ENCODE data around the gene GLS2.
"Not testable (repeated sequence)": the region's sequence is repeated elsewhere in the genome, so short reads cannot be mapped to it uniquely, and the experiment has no call there.

GLS2 gene

DNA sequence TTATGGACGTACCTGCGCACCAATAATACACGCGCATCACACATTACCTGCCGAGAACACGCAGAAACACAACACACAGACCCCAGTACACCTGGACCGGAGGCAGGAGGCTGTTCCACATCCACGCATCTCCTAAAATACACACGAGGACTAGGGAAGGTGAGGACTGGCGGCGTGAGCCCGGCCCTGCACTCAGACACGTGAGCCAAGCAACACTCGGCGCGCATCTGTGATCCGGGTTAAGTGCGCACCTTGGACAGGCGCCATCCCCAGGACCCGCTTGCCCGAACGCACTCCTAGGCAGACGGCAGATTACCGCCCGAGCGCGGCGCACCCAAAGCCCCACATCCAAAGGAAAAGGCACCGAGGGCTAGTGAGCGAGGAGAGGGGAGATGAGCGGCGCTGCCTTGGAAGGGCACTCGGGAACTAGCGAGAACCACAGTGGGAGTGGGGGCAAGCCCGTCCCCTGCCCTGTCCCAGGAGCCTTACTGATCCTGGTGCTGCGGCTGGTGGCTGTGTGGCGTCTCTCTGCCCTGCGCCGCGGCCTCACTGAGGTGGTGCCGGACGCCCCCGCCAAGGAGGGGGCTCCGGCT lies 417 bp downstream of the GLS2 start:
- DNase-seq = no peak

DNA sequence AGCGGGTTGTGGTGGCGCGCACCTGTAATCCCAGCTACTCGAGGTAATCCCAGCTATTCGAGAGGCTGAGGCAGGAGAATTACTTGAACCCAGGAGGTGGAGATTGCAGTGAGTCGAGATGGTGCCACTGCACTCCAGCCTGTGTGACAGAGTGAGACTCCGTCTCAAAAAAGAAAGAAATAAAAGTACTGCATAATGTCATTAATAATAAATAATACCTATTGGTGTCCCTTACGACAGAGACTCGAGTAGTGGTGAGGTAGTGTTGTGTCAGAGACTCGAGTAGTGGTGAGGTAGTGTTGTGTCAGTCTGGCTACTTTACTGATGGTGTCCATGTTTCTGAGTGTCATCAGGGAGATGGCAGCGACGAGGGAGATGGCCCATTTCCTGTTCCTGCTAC lies 1.3 kb downstream of the GLS2 start:
- no peak for DNase-seq

DNA sequence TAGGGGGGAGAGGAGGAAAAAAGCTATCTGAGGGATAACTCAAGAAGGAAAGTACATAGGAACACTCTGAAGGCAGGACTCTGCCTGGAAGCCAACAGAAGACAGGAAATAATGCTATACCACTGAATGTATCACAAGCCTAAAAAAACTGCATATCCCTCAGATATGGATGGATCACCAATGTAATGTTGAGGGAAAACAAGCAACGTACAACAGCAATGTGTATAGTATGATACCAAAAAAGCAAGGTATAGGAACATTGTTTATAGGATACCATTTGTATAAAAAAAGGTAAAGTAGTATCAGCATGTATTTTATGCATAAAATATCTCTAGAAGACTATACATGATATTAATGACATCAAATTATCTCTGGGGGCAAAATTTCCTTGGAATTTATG lies 3.4 kb downstream of the GLS2 start:
- no peak for DNase-seq

DNA sequence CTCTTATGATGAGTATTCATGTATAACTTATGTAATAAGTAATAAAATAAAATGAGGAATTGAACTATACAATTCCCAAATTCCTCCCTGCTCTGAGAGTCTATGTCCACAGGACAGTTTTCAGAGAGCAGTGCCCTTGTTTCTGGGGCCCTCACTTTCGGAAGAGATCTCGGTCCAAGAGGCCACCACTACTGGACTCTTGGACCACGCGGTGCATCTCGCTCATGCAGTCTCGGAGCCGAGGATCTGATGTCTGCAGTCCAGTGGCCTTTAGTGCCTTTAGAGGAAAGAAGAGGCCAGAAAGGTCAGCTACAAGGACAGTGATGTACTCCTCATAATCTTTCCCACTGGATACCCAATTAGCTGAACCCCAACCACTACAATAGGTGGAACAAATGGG lies 8.3 kb downstream of the GLS2 start:
- no peak for DNase-seq

DNA sequence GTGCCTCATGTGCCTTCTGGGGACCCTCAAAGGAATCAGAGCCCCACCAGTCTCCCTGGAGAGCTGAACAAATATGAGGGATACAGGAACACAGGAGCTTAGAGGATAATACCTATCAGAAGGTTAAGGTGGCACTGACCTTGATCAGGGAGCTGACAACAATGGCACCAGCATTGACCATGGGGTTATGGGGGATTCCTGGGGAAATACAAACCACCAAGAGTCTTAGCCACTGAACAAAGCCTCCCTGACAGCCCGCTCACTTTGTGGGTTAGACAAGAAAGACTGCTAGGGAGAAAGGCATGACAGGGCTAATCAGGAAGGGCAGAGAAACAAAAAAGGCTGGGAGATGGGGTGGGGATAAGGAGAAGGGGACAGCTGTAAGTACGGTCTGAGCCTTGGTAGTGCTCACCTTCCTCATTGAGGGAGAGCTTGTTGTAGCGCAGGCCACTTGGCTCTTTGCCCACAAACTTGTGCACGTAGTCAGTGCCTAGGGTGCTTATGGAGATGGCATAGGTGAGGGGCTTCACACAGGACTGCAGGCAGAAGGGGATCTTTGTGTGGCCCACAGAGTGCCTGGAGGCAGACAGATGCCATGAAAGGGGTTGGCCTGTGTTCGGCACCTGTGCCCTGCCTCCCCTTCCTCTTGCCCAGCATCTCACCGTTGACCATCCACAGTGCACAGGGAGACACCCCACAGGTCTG lies 10.3 kb downstream of the GLS2 start:
- DNase-seq = no peak

DNA sequence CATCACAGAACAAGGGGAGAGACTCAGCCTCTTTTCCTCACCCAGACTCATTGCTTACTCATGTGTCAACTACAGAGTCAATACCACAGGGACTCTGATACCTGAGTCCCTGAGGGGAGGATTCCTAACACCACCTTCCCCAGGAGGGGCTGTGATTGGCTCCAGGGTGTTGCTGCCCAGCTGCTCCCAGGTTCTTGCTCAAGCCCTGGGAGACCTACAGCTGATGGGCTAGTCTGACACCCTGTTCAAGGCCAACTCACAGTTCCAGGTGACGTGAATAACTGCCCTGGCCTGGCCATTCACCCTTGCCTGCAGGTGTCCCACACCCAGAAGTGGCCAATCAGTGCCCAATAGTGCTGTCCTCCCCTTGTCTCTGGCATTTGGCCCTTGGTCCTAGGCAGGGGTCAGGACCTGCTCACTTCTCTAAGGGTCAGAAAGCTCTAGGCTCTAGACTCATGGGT lies 11.0 kb downstream of the GLS2 start:
- DNase-seq = no peak

DNA sequence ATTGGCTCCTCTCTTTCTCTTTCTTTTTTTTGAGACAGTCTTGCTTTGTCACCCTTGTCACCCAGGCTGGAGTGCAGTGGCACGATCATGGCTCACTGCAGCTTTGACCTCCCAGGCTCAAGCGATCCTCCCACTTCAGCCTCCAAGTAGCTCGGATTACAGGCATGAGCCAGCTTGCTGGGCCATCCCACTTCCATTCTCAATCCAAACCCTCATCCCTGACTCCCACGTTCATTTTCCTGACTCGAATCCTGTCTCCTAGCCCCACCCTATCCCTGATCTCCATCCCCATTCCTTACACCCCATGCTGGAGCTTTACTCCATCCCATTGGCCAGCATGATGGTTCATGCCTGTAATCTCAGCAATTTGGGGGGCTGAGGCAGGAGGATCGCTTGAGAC lies 11.8 kb downstream of the GLS2 start:
- DNase-seq = no peak

DNA sequence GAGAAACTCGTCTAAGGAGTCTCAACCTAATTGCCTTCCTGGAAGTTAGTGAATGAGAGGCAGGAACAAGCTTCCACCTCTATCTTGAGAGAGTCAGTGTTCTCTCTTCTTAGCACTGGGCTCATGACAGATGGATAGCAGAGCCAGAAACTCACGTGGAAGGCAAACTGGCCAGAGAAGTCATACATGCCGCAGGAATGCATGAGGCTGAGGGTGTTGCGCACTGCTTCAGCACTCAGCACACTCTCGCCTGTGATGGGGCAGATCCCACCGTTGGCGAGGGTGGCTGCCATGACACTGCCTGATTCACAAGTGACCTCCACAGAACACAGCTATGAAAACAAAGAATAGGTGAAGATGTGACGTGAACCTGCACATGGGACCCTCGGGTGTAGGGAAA lies 13.6 kb downstream of the GLS2 start:
- DNase-seq = no peak

DNA sequence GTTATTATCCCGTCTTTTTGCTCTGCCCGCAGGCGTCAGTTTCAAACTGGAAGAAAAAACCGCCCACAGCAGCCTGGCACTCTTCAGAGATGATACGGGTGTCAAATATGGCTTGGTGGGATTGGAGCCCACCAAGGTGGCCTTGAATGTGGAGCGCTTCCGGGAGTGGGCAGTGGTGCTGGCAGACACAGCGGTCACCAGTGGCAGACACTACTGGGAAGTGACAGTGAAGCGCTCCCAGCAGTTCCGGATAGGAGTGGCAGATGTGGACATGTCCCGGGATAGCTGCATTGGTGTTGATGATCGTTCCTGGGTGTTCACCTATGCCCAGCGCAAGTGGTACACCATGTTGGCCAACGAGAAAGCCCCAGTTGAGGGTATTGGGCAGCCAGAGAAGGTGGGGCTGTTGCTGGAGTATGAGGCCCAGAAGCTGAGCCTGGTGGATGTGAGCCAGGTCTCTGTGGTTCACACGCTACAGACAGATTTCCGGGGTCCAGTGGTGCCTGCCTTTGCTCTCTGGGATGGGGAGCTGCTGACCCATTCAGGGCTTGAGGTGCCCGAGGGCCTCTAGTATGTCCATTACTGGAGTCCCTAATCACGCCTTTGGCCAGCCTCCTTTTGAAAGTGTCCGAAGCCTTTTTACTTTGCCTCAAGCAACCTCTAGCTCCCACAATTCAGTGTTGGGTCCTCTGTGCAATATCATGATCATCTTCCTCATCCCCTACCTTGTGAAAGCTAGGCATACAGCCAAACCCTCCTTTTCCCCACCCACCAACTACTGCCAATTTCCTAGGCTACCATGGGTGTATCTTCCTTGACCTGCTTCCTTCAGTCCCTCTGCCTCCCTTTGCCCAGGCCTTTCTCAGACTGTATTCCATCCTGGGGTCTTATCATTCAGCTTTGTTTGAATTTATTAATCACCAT lies 18.7 kb downstream of the GLS2 start:
- no peak for DNase-seq

DNA sequence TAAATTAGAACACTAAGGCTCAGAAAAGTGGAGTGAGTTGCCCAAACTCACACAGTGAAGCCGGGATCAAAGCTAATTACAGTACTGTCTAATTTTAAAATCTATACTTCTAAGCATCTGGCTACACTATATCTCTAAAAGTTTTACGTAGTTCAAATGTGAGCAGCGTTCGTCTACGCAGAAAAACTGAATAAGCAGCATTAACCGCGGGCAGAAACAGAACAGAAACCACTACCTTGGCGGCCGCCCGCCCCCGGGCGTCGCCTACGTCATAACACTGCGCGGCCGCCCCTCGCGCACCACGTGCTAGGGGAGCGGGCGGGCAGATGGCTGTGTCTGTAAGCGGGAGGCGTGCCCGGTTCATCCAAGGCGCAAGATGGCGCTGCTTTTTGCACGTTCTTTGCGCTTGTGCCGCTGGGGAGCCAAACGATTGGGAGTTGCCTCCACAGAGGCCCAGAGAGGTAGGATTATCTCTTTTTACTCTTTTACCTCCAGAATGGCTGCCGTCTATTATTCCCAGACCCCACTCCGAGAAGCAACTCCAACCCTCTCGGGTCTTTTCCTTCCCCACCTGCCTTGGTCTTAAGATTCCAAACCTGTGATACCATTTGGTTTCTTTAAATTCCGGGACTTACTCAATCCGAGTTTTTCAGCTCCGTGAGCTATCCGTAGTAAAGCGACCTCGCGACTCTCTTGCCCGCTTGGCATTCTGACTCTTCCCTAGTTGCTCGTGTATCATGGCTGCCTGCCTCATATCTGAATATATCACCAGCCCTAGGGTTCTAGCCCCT lies 19.6 kb downstream of the GLS2 start, which contains the start of gene SPRYD4:
Gene SPRYD4 (plus strand): TSS at position 363 of the 791 bp plus-strand sequence. CDS start 14 bp downstream, at position 377.
- DNase-seq = peak; percentile 96

DNA sequence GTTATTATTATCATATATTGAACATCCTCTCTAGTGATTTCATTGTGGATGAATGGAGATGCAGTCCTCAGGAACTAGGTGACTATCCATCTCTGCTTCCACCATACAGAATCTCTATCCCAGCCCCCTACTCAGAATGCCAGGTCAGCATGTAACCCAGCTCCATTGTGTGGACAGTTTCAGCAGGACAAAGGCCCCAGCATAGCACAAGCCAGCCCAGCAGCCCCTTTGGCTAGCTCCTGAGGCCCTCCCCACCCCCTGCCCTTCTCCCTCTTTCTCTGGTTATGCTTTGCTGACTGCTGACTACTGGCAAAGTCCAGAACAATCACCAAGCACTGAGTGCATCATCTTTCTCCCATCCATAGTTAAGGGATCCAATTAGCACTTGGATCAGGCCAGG lies 25.4 kb downstream of the GLS2 start:
- DNase-seq = no peak

DNA sequence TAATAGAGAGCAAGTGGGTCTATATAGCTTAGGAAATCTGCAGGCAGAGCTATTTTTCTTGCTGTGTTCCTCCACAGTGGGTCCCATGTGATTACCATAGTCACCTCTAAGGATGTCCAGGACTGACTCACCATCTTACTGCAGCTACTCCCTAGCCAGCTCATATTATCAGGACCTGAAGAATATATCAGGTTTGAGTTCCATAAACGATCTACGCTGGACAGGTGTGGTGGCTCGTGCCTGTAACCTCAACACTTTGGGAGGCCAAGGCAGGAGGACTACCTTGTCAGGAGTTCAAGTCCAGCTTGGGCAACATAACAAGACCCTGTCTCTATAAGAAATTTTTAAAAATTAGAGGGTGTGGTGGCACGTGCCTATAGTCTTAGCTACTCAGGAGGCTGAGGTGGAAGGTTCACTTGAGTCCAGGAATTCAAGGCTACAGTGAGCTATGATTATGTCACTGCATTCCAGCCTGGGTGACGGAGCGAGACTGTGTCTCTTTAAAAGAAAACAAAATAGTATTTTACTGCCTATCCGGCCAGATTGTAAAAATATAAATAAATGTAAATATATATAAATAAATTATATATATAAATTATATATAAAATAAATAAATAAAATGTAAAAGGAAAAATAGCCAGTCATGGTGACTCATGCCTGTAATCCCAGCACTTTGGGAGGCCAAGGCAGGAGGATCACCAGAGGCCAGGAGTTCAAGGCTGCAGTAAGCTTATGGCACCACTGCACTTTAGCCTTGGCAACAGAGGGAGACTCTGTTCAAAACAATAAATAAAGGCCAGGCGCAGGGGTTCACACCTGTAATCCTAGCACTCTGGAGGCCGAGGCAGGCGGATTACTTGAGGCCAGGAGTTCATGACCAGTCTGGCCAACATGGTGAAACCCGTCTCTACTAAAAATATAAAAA lies 26.5 kb downstream of the GLS2 start:
- no peak for DNase-seq

DNA sequence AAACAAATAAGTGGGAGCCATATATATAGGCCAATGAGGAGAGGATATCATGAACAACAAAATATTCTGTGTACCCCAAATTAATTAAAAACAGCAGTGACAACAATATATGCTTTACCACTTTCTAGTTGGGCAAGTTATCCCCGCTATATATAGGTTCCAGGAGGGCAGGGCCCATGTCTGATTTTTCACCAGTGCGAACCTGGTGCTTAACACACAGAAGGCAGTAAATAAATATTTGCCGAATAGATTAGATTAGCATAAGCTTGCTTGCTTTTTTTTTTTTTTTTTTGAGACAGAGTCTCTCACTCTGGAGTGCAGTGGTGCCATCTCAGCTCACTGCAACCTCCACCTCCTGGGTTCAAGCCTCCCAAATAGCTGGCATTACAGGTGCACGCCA lies 30.1 kb downstream of the GLS2 start:
- DNase-seq = no peak

DNA sequence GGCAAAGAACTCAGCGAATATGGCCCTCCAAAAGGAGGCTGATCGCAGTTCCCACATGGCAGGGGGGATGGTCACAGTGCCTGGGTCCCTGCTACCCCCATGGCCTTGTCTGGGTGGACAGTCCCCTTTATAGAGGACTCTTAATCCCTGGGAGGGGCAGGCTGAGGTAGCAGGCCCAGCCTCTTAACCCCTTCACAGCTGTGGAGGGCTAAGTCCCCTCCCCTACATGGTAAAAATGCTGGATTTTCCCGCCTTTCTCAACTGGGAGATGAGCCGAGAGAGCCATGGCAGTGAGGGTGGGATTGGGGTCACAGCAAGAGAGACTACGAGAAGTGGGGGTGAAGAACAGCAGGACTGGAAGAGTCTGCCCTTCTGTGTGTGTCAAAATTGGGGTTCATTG lies 33.4 kb downstream of the GLS2 start, which contains the start of gene MIP:
Gene MIP (minus strand): TSS at position 101 of the 400 bp plus-strand sequence. CDS start 44 bp downstream, at position 57.
- DNase-seq = no peak

DNA sequence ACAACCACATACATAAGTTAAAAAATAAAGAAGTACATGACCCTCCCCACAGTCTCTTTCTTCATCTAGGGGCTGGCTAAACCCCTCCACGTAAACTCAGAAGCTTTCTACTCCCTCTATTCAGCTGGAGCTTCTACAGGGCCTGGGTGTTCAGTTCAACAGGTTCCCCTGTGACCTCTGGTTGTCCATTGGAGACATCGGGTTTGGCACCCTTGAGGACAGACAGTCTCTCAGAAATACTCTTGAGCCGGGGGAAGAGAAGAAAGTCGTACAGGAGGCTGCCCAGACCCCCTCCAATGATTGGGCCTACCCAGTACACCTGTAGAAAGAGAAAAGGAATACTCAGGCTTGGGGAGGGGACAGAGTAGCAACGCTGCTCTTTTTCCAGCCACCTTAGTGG lies 36.8 kb downstream of the GLS2 start:
- DNase-seq = no peak

DNA sequence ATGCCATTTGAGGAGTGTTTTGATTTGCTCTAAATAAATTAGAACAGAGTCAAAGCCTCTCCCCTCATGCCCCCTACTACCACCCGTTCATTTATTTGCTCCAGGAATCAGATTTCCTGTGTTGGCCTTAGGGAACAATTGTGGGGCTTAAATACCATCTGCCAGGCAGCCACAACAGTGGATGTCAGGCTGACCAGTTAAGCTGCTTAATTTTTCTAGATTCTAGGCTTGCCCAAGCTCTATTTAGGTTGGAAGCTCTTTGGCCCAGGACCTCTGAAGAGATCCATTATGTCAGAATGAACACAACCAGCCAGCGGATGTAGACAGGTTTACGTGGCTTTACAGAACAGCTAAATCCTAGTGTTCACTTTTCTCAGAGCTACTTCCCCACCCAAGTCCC lies 37.7 kb downstream of the GLS2 start:
- no peak for DNase-seq

DNA sequence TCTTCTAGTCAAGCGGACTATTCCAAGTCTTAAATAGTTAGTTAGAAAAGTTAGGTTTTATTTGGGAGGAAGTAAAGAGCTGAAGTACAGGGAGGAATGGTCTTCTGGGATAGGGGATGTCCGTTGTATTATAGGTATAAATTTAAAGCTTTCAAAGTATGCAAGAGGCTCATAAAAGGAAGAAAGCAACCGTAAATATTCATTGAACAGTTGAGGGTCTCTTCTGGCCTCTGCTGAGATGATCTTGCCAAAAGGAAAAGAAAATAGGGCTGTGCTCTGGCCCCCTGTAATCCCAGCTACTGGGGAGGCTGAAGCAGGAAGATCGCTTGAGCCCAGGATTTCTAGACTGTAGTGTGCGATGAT lies 38.4 kb downstream of the GLS2 start:
- DNase-seq = no peak

DNA sequence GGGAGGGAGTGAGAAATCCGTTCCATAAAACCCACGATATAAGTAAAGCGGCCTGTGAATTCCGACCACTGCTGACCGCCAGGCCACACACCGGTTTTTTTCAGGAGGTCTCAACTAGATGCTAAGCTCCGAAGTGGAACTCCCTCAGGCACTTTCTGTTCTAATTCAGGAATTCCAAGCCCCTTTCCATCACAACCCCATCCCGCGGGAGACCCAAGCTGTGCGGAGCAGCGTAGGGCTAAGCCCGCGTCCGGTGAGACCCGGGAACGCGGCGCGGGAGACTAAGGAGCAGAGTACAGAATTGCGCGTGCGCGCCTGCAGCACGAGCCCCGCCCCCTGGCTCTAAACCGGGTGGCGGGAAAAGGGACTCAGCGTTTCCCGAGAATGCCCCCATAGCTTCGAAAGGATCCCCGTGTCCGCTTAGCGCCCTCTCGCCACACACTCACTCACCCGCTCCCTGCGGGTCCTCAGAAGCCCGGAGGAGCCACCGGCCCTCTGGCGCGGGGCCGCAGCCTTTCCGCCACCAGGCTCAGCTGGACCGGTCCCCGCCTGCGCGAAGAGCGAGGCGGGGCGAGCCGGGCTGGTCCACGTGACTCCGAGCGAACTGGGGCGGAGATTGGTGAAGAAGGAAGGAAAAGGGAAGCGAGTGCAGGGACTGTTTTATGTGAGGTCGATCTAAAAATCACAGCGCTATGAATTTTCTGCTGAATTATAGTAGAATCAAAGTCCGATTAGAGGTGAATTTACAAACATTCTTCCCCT lies 38.9 kb downstream of the GLS2 start, which contains the start of gene TIMELESS:
Gene TIMELESS (minus strand): TSS at position 567 of the 762 bp plus-strand sequence. CDS start 15,256 bp downstream, outside the sequence.
- DNase-seq = peak; percentile 91

DNA sequence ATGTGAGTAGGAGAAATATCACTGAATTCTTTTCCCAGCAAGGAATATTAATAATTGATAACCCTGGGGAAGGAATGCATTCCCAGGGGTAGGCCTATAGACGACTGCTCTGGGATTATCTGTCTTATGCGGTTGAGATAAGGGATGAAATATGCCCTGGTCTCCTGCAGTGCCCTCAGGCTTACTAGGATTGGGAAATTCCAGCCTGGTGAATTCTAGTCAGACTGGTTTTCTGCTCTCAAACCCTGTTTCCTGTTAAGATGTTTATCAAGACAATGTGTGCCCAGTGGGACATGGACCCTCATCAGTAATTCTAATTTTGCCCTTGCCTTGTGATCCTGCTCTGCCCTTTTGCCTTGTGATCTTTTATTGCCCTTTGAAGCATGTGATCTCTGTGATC lies 44.8 kb downstream of the GLS2 start:
- not testable (repeated sequence) for DNase-seq

DNA sequence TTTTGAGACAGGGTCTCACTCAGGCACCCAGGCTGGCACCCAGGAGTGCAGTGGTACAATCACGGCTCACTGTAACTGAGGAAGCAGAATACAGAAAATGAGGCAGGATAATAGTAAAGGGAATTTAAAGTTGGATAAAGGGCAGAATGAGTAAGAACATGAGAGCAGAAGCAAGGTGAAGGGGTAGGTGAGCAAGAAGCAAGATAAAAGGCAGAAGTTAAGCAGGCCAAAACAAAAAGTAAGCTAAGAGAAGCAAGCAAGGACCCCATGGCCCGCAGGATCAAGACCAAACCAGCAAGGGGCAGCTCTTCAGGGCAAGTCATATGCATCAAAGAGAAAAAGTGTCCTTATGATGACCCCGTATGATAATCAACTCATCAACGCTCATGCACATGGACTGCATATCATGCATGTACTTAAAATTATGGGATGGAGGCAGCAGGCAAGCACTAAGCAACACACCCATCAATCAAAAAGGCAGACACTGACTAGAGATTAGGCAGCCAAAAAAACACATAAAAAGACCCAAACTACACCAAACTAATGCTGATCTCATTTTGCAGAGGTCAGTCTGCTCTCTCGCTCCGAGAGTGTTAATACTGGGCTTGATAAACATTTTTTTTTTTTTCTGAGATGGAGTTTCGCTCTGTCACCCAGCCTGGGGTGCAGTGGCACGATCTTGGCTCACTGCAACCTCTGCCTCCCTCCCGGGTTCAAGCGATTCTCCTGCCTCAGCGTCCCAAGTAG lies 50.4 kb downstream of the GLS2 start:
- no peak for DNase-seq
